ENCODE measurements around the gene DARS2. TPM values are rescaled to one million over a fixed set of nuclear protein-coding genes. Genes with fewer than 3 reads are reported as not detected.
A peak's percentile ranks its signal among the peaks of the same experiment; 100 is the strongest.

DARS2 gene, protein sequence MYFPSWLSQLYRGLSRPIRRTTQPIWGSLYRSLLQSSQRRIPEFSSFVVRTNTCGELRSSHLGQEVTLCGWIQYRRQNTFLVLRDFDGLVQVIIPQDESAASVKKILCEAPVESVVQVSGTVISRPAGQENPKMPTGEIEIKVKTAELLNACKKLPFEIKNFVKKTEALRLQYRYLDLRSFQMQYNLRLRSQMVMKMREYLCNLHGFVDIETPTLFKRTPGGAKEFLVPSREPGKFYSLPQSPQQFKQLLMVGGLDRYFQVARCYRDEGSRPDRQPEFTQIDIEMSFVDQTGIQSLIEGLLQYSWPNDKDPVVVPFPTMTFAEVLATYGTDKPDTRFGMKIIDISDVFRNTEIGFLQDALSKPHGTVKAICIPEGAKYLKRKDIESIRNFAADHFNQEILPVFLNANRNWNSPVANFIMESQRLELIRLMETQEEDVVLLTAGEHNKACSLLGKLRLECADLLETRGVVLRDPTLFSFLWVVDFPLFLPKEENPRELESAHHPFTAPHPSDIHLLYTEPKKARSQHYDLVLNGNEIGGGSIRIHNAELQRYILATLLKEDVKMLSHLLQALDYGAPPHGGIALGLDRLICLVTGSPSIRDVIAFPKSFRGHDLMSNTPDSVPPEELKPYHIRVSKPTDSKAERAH
- total RNA-seq = 9.5 to 12.7 TPM (median 9.5 TPM) in 3 replicates
- long read RNA-seq, partial matches to known transcripts = 0 of 3 reads
- long read RNA-seq, other reads (novel, unspliced or antisense) = 1 of 3 reads

GRCh38 chr1:173824315-173825081 is at the start of gene DARS2, which contains the start of gene CENPL:
Gene DARS2 (plus strand): TSS chr1:173824673. CDS start chr1:173825230, 557 bp downstream.
Gene CENPL (minus strand): TSS chr1:173824883. CDS start chr1:173811299, 13,584 bp downstream.
- H3K36me3 Mint-ChIP-seq (ENCODE audit: low read depth) = no peaks in the 10 kb centered on the region
- peak within 1 kb of the TSS; percentile 94 for H3K4me3 Mint-ChIP-seq (ENCODE audit: unreplicated experiment)
- DNase-seq (ENCODE audit: low spot score) = peak; percentile 97
- H3K27ac Mint-ChIP-seq (ENCODE audit: unreplicated experiment) = peak within 1 kb of the TSS; percentile 99
- TF ChIP-seq CTCF (IDR thresholded peaks at IDR 0.05) = no peak
- H3K9me3 Mint-ChIP-seq (ENCODE audit: low read depth) = no peaks in the 10 kb centered on the region
- no peaks in the 10 kb centered on the region for H3K27me3 Mint-ChIP-seq (ENCODE audit: low read depth)
- H3K4me1 Mint-ChIP-seq (ENCODE audit: low read depth) = peaks cover 52% of the 10 kb centered on the region

DNA sequence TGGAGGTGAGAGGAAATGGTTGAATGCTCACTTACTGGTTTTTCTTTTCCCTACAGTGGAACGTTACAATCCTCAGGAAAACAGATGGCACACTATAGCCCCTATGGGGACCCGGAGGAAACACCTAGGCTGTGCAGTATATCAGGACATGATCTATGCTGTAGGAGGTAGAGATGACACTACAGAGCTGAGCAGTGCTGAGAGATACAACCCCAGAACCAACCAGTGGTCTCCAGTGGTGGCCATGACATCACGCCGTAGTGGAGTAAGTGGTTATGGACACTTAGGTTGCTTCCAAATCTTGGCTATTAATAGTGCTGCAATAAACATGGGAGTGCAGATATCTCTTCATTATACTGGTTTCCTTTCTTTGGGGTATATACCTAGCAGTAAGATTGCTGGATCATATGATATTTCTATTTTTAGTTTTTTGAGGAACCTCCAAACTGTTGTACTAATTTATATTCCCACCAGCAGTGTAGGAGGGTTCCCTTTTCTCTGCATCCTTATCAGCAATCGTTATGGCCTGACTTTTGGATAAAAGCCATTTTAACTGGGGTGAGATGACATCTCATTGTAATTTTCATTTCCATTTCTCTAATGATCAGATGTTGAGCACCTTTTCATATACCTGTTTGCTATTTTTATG is 48.8 kb upstream of the DARS2 start:
- H3K27me3 Mint-ChIP-seq (ENCODE audit: low read depth) = no peaks in the 10 kb centered on the region
- peaks cover 38% of the 10 kb centered on the region for H3K36me3 Mint-ChIP-seq (ENCODE audit: low read depth)
- no peak for DNase-seq (ENCODE audit: low spot score)

DNA sequence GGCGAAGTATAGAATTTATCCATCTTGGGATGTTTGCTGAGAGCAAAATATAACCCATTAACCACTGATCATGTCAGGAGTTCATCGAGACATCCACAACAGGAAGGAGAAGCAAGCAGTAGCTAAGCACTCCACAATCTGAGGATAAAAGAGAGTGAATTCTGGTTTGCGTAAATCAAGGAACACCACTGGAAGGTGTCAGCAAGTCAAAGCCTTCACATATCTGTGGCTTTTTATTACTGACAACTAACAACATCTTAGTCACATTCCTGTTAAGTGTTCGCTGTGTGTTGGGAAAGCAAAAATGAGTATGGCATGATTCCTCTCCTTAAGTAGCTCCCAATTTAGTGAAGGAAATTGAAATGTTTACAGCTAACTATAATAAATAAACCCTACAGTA is 44.5 kb upstream of the DARS2 start:
- Mint-ChIP-seq H3K4me1 (ENCODE audit: low read depth) (no peaks in the 10 kb centered on the region), H3K36me3 (ENCODE audit: low read depth) (peaks cover 49% of the 10 kb centered on the region), H3K4me3 (ENCODE audit: unreplicated experiment) (no peak overlapping the region)

More for the DNA sequence above, 48.8 kb upstream of the DARS2 start:
- Mint-ChIP-seq H3K9me3 (ENCODE audit: low read depth) (peaks cover 8% of the 10 kb centered on the region), H3K27ac (ENCODE audit: unreplicated experiment) (no peak overlapping the region), H3K4me1 (ENCODE audit: low read depth) (peaks cover 4% of the 10 kb centered on the region), H3K4me3 (ENCODE audit: unreplicated experiment) (no peak overlapping the region)
- no peak for TF ChIP-seq CTCF (IDR thresholded peaks at IDR 0.05)

DNA sequence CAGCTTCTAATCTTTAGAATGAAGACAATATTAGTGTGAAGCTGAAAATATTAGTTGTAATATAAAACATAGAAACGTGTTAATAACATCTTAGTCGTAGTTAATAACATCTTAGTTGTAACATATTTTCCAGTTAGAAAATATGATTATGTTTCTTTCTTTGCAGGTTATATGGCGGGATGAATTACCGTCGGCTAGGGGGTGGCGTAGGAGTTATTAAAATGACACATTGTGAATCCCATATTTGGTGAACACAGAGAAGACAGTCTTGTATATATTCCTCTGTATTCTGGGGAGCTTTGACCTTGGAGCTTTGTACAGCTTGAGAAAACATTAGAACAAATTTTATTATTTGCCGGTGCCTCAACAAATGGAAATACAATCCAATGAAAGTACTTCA is 39.5 kb upstream of the DARS2 start:
- Mint-ChIP-seq H3K27me3 (ENCODE audit: low read depth) (no peaks in the 10 kb centered on the region), H3K36me3 (ENCODE audit: low read depth) (peaks cover 23% of the 10 kb centered on the region), H3K4me1 (ENCODE audit: low read depth) (no peaks in the 10 kb centered on the region), H3K4me3 (ENCODE audit: unreplicated experiment) (no peak overlapping the region), H3K9me3 (ENCODE audit: low read depth) (no peaks in the 10 kb centered on the region), H3K27ac (ENCODE audit: unreplicated experiment) (no peak overlapping the region)
- no peak for TF ChIP-seq CTCF (IDR thresholded peaks at IDR 0.05)
- no peak for DNase-seq (ENCODE audit: low spot score)

More for the DNA sequence above, 44.5 kb upstream of the DARS2 start:
- H3K9me3 Mint-ChIP-seq (ENCODE audit: low read depth) = peaks cover 8% of the 10 kb centered on the region
- H3K27me3 Mint-ChIP-seq (ENCODE audit: low read depth) = no peaks in the 10 kb centered on the region
- TF ChIP-seq CTCF (IDR thresholded peaks at IDR 0.05) = no peak
- no peak overlapping the region for H3K27ac Mint-ChIP-seq (ENCODE audit: unreplicated experiment)
- DNase-seq (ENCODE audit: low spot score) = no peak
